Mesendoderm (in vitro differentiated cells): ENCODE results near the gene NPY5R.

Experiments
- DNase-seq: peaks from one replicate; pipeline ENCODE4 v3.0.0; 2013
- H2AK5ac ChIP-seq: 2 replicates; pipeline ENCODE4 v1.6.1; 2013; ENCODE audit warnings: low read length, inconsistent platforms
- H2BK120ac ChIP-seq: 2 replicates; pipeline ENCODE4 v1.6.1; 2013; ENCODE audit warnings: low read depth, mild to moderate bottlenecking, low read length, moderate library complexity, mixed read lengths
- H2BK15ac ChIP-seq: replicated peaks from 2 replicates; pipeline ENCODE4 v1.6.1; 2013; ENCODE audit warnings: low read depth, mild to moderate bottlenecking, moderate library complexity
- H2BK5ac ChIP-seq: 2 replicates; pipeline ENCODE4 v1.6.1; 2013; ENCODE audit warnings: low read length, inconsistent platforms
- H3K18ac ChIP-seq: 2 replicates; pipeline ENCODE4 v1.6.1; 2013; ENCODE audit warnings: mild to moderate bottlenecking, low read length, mixed read lengths
- H3K23ac ChIP-seq: one replicate; pipeline ENCODE4 v1.6.1; 2013; ENCODE audit warnings: low read length
- H3K27ac ChIP-seq: 2 replicates; pipeline ENCODE4 v1.5.1; 2013; ENCODE audit warnings: low read depth, mild to moderate bottlenecking, inconsistent platforms, low read length, moderate library complexity
- H3K27me3 ChIP-seq: 2 replicates; pipeline ENCODE4 v1.6.1; 2013; ENCODE audit warnings: low read length, control low read depth, mild to moderate bottlenecking, inconsistent platforms; ENCODE audit not compliant: insufficient read depth, poor library complexity
- H3K36me3 ChIP-seq: 2 replicates; pipeline ENCODE4 v1.6.1; 2013; ENCODE audit warnings: low read length, inconsistent platforms; ENCODE audit not compliant: control insufficient read depth, insufficient read depth
- H3K4ac ChIP-seq: one replicate; pipeline ENCODE4 v1.6.1; 2013; ENCODE audit warnings: low read depth, mild to moderate bottlenecking, low read length, moderate library complexity
- H3K4me1 ChIP-seq: 2 replicates; pipeline ENCODE4 v1.6.1; 2013; ENCODE audit warnings: low read depth, low read length, inconsistent platforms; ENCODE audit not compliant: control insufficient read depth
- H3K4me2 ChIP-seq: 2 replicates; pipeline ENCODE4 v1.6.1; 2013; ENCODE audit warnings: low read length
- H3K4me3 ChIP-seq: 2 replicates; pipeline ENCODE4 v1.5.1; 2013; ENCODE audit warnings: mild to moderate bottlenecking, low read length
- H3K56ac ChIP-seq: one replicate; pipeline ENCODE4 v1.6.1; 2013; ENCODE audit warnings: low read length
- H3K79me1 ChIP-seq: 2 replicates; pipeline ENCODE4 v1.6.1; 2013; ENCODE audit warnings: low read length, inconsistent platforms
- H3K79me2 ChIP-seq: 2 replicates; pipeline ENCODE4 v1.6.1; 2013; ENCODE audit warnings: mild to moderate bottlenecking, low read length; ENCODE audit not compliant: control insufficient read depth, insufficient read depth
- H3K9ac ChIP-seq: 2 replicates; pipeline ENCODE4 v1.6.1; 2013; ENCODE audit warnings: low read length, inconsistent platforms
- H4K5ac ChIP-seq: one replicate; pipeline ENCODE4 v1.6.1; 2013; ENCODE audit warnings: low read length
- H4K8ac ChIP-seq: one replicate; pipeline ENCODE4 v1.6.1; 2013; ENCODE audit warnings: low read depth, mild to moderate bottlenecking, control low read depth, low read length, moderate library complexity
- WGBS: extraction: QIAGEN DNeasy Blood & Tissue Kit; methylation state at CpG from one replicate; pipeline ENCODE4 v1.1.7; 2013; ENCODE audit warnings: low lambda C conversion rate, missing lambda C conversion rate; ENCODE audit not compliant: insufficient coverage; ENCODE audit errors: extremely low coverage; 5-methylcytosine and 5-hydroxymethylcytosine counted together

Gene NPY5R

GRCh38 chr4:163350672-163351071, 7.0 kb downstream of the NPY5R start:
- H3K23ac ChIP-seq, result no peak overlapping the region
- H3K9ac ChIP-seq, result no peak overlapping the region
- H3K4me1 ChIP-seq, result no peaks in the 10 kb centered on the region
- no peak overlapping the region for H3K27ac ChIP-seq
- DNase-seq, result no peak
- no peaks in the 10 kb centered on the region for H3K27me3 ChIP-seq
- no peak overlapping the region for H2BK15ac ChIP-seq
- no peaks in the 10 kb centered on the region for H3K79me1 ChIP-seq
- H4K8ac ChIP-seq, result no peak overlapping the region
- no peak overlapping the region for H4K5ac ChIP-seq
- no peak overlapping the region for H3K18ac ChIP-seq
- H3K4me2 ChIP-seq, result no peak overlapping the region
- no peak overlapping the region for H2AK5ac ChIP-seq
- H3K4ac ChIP-seq, result no peak overlapping the region
- H2BK120ac ChIP-seq, result no peak overlapping the region
- no peak overlapping the region for H2BK5ac ChIP-seq
- no peak overlapping the region for H3K56ac ChIP-seq
- no peaks in the 10 kb centered on the region for H3K36me3 ChIP-seq
- H3K79me2 ChIP-seq, result no peaks in the 10 kb centered on the region
- H3K4me3 ChIP-seq, result no peak overlapping the region

DNA sequence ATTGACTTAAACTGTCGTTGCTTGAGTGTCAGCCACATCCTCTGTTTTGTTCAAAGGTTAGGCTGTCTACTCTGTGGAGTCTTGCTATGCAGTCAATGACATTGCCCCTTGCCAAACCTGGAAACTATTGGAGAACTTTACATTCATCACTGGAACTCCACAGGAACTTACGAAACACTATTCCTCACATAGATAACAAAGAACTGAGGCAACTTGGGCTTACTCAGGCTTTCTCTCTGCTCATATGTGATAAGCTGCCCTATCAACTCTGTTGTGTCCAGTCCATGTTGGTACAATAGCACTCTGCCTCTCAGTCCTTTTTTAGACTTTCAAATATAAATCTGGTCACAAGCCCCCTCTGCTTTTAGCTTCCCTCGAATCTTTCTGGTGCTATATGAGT, 9.4 kb downstream of the NPY5R start:
- Histone ChIP-seq H3K27ac (no peak overlapping the region), H3K4me1 (no peaks in the 10 kb centered on the region), H3K18ac (no peak overlapping the region), H2BK120ac (no peak overlapping the region), H3K79me2 (no peaks in the 10 kb centered on the region), H3K9ac (no peak overlapping the region), H3K27me3 (no peaks in the 10 kb centered on the region), H3K4me2 (no peak overlapping the region), H4K8ac (no peak overlapping the region), H4K5ac (no peak overlapping the region), H3K56ac (no peak overlapping the region), H3K23ac (no peak overlapping the region), H2BK5ac (no peak overlapping the region), H3K79me1 (no peaks in the 10 kb centered on the region), H3K36me3 (no peaks in the 10 kb centered on the region), H2BK15ac (no peak overlapping the region), H2AK5ac (no peak overlapping the region), H3K4me3 (no peak overlapping the region), H3K4ac (no peak overlapping the region)
- WGBS, result no CpG with 5 or more reads among the region's 3 CpGs
- DNase-seq, result no peak

DNA sequence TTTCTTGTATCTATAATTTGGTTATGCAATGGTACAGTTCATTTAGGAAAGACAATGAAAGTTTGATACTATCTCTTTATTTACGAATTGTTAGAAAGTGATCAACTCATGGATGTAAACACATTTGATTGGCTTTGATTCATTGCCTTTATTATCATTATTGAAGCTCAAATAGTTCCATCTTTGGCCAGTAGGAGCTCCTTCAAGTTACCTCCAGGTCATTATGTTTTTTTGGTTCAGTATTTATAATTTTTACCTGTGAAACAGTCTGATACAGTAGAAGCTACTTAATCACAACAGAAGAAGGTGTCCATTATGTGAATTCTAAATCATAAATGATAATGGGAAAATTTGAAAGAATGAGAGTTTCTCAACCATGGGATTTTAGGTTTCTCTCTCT, 12.4 kb downstream of the NPY5R start:
- H3K79me1 ChIP-seq, result no peaks in the 10 kb centered on the region
- DNase-seq, result no peak
- H3K27me3 ChIP-seq, result no peaks in the 10 kb centered on the region
- H3K27ac ChIP-seq, result no peak overlapping the region
- no peak overlapping the region for H4K5ac ChIP-seq
- no peaks in the 10 kb centered on the region for H3K4me1 ChIP-seq
- no peak overlapping the region for H3K23ac ChIP-seq
- no CpG with 5 or more reads among the region's 1 CpG for WGBS
- H3K4me2 ChIP-seq, result no peak overlapping the region
- H3K4ac ChIP-seq, result no peak overlapping the region
- H2BK15ac ChIP-seq, result no peak overlapping the region
- H3K4me3 ChIP-seq, result no peak overlapping the region
- no peak overlapping the region for H2AK5ac ChIP-seq
- no peak overlapping the region for H3K9ac ChIP-seq
- H3K18ac ChIP-seq, result no peak overlapping the region
- H3K56ac ChIP-seq, result no peak overlapping the region
- no peaks in the 10 kb centered on the region for H3K79me2 ChIP-seq
- H3K36me3 ChIP-seq, result no peaks in the 10 kb centered on the region
- H2BK120ac ChIP-seq, result no peak overlapping the region
- H4K8ac ChIP-seq, result no peak overlapping the region
- H2BK5ac ChIP-seq, result no peak overlapping the region

DNA sequence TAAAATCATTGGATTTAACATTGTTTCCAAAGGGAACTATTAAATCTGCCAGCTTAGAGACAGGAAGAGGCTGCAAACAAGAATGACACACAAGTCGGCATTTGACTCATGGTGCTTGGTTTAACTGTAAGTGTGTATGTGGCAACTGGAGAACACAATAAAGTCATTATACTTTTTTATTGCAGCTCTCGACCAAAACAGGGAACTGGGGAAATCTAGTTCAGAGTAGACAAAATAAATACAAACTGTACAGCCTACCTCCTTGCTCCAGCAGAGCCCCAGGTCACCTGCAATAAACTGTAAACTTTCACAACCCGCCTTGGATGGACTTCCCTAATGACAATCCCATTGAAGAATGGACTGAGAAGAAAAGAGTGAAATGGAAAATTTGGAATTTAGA, 24.0 kb downstream of the NPY5R start:
- Histone ChIP-seq H3K36me3 (no peaks in the 10 kb centered on the region), H3K18ac (no peak overlapping the region), H3K56ac (no peak overlapping the region), H3K27me3 (no peaks in the 10 kb centered on the region), H2AK5ac (no peak overlapping the region), H3K27ac (no peak overlapping the region), H3K4ac (no peak overlapping the region), H2BK120ac (no peak overlapping the region), H3K4me3 (no peak overlapping the region), H2BK15ac (no peak overlapping the region), H3K4me1 (no peaks in the 10 kb centered on the region), H3K79me2 (no peaks in the 10 kb centered on the region), H2BK5ac (no peak overlapping the region), H3K9ac (no peak overlapping the region), H4K5ac (no peak overlapping the region), H3K4me2 (no peak overlapping the region), H3K23ac (no peak overlapping the region), H4K8ac (no peak overlapping the region), H3K79me1 (no peaks in the 10 kb centered on the region)
- no CpG with 5 or more reads among the region's 3 CpGs for WGBS
- DNase-seq, result no peak

DNA sequence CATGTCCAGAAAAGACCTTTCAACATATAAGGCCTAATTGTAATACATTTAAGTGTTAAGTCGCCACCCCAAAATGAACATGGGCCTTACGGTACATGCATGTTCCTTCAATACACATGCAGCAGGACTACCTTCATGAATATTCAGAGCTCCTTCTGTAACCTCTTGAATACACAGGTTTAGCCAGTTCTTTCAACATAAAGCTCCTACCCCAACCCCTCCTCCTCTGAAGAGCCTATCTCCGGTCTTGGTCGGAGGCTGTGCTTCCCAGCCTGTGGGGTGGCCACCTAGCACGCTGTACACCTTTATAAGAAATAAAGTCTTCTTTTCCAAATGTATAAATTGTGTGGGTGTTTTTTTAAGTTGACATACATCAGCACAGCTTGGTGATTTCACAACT, 28.3 kb downstream of the NPY5R start:
- no peak overlapping the region for H2BK120ac ChIP-seq
- no peak overlapping the region for H3K4me2 ChIP-seq
- H3K9ac ChIP-seq, result no peak overlapping the region
- no peaks in the 10 kb centered on the region for H3K79me2 ChIP-seq
- H3K27ac ChIP-seq, result no peak overlapping the region
- H3K79me1 ChIP-seq, result no peaks in the 10 kb centered on the region
- no peak overlapping the region for H3K4me3 ChIP-seq
- H2BK5ac ChIP-seq, result no peak overlapping the region
- no peaks in the 10 kb centered on the region for H3K36me3 ChIP-seq
- no peak overlapping the region for H2BK15ac ChIP-seq
- DNase-seq, result no peak
- no peak overlapping the region for H2AK5ac ChIP-seq
- H3K23ac ChIP-seq, result no peak overlapping the region
- H4K8ac ChIP-seq, result no peak overlapping the region
- no peak overlapping the region for H3K18ac ChIP-seq
- no peak overlapping the region for H4K5ac ChIP-seq
- WGBS, result no CpG with 5 or more reads among the region's 5 CpGs
- H3K4me1 ChIP-seq, result no peaks in the 10 kb centered on the region
- no peaks in the 10 kb centered on the region for H3K27me3 ChIP-seq
- H3K56ac ChIP-seq, result no peak overlapping the region
- no peak overlapping the region for H3K4ac ChIP-seq

DNA sequence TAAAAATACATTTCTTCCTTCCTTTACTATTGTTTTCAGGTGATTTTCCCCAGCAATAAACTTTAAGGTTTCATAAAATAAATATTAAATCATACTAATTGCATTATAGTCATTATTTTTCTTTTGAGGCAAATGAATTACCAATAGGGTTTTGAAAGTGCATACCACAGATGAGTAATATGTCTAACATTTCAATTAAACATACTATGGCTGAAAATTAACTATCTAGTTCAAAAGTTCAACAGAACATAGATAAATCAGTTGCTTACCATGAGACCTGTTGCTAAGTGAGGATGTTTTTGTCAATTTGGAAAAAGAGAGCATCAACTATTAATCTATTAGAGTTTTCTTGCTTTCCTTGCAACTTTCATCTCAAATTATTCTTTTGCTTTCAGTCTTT, 35.0 kb downstream of the NPY5R start:
- no peak overlapping the region for H3K4ac ChIP-seq
- no peak overlapping the region for H3K23ac ChIP-seq
- no peaks in the 10 kb centered on the region for H3K79me2 ChIP-seq
- H3K4me2 ChIP-seq, result no peak overlapping the region
- H3K9ac ChIP-seq, result no peak overlapping the region
- H3K18ac ChIP-seq, result no peak overlapping the region
- DNase-seq, result no peak
- H2BK120ac ChIP-seq, result no peak overlapping the region
- H3K56ac ChIP-seq, result no peak overlapping the region
- H4K5ac ChIP-seq, result no peak overlapping the region
- H3K79me1 ChIP-seq, result no peaks in the 10 kb centered on the region
- H4K8ac ChIP-seq, result no peak overlapping the region
- no peaks in the 10 kb centered on the region for H3K27me3 ChIP-seq
- no peak overlapping the region for H2AK5ac ChIP-seq
- no peak overlapping the region for H3K4me3 ChIP-seq
- no peak overlapping the region for H3K27ac ChIP-seq
- no peak overlapping the region for H2BK15ac ChIP-seq
- no peak overlapping the region for H2BK5ac ChIP-seq
- H3K36me3 ChIP-seq, result no peaks in the 10 kb centered on the region
- no peaks in the 10 kb centered on the region for H3K4me1 ChIP-seq
